ENCODE measurements around the gene C2CD2. TPM values are rescaled to one million over a fixed set of nuclear protein-coding genes. Genes with fewer than 3 reads are reported as not detected.

The C2CD2 gene
- total RNA-seq, 4 donors from 2014 or later: 9.5 to 37.5 (median 18.3) TPM

GRCh38 chr21:41972511-41973205 lies 18.8 kb upstream of the C2CD2 start:
- no peaks in the 10 kb centered on the region for H3K4me1 ChIP-seq
- TF ChIP-seq POLR2A (IDR thresholded peaks at IDR 0.05): no peak
- TF ChIP-seq, protein P1, sequence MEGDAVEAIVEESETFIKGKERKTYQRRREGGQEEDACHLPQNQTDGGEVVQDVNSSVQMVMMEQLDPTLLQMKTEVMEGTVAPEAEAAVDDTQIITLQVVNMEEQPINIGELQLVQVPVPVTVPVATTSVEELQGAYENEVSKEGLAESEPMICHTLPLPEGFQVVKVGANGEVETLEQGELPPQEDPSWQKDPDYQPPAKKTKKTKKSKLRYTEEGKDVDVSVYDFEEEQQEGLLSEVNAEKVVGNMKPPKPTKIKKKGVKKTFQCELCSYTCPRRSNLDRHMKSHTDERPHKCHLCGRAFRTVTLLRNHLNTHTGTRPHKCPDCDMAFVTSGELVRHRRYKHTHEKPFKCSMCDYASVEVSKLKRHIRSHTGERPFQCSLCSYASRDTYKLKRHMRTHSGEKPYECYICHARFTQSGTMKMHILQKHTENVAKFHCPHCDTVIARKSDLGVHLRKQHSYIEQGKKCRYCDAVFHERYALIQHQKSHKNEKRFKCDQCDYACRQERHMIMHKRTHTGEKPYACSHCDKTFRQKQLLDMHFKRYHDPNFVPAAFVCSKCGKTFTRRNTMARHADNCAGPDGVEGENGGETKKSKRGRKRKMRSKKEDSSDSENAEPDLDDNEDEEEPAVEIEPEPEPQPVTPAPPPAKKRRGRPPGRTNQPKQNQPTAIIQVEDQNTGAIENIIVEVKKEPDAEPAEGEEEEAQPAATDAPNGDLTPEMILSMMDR (IDR thresholded peaks at IDR 0.05): no peak
- no peaks in the 10 kb centered on the region for H3K27me3 ChIP-seq
- intact Hi-C loops (cut with DNase I; ENCODE audit: low total_unique reads): no loop called here
- no peaks in the 10 kb centered on the region for H3K9me3 ChIP-seq
- no peak overlapping the region for H3K4me3 ChIP-seq
- H3K27ac ChIP-seq: no peak overlapping the region
- peak in 1 of 2 donors; percentile 4 for DNase-seq
- no peaks in the 10 kb centered on the region for H3K36me3 ChIP-seq

DNA sequence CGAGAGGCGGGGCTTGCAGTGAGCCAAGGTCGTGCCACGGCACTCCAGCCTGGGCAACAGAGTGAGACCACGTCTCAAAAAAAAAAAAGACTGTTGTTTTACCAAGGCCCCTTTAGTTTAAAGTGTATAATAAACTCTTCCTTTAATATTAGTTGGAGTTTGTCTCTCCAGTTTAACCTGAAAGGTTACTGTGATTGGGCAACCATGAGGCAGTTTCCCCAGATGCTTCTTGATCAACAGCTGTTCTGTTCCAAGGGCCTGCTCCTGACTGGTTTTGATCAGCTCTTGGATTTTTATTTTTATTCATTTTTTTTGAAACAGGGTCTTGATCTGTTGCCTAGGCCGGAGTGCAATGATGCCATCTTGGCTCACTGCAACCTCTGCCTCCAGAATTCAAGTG lies 18.1 kb upstream of the C2CD2 start:
- H3K9me3 ChIP-seq: no peaks in the 10 kb centered on the region
- no peaks in the 10 kb centered on the region for H3K36me3 ChIP-seq
- TF ChIP-seq, protein P1 (IDR thresholded peaks at IDR 0.05): no peak
- TF ChIP-seq POLR2A (IDR thresholded peaks at IDR 0.05): no peak
- H3K27ac ChIP-seq: no peak overlapping the region
- no peak overlapping the region for H3K4me3 ChIP-seq
- H3K4me1 ChIP-seq: no peaks in the 10 kb centered on the region
- intact Hi-C loops (cut with DNase I; ENCODE audit: low total_unique reads): no loop called here
- DNase-seq: no peak
- H3K27me3 ChIP-seq: no peaks in the 10 kb centered on the region

DNA sequence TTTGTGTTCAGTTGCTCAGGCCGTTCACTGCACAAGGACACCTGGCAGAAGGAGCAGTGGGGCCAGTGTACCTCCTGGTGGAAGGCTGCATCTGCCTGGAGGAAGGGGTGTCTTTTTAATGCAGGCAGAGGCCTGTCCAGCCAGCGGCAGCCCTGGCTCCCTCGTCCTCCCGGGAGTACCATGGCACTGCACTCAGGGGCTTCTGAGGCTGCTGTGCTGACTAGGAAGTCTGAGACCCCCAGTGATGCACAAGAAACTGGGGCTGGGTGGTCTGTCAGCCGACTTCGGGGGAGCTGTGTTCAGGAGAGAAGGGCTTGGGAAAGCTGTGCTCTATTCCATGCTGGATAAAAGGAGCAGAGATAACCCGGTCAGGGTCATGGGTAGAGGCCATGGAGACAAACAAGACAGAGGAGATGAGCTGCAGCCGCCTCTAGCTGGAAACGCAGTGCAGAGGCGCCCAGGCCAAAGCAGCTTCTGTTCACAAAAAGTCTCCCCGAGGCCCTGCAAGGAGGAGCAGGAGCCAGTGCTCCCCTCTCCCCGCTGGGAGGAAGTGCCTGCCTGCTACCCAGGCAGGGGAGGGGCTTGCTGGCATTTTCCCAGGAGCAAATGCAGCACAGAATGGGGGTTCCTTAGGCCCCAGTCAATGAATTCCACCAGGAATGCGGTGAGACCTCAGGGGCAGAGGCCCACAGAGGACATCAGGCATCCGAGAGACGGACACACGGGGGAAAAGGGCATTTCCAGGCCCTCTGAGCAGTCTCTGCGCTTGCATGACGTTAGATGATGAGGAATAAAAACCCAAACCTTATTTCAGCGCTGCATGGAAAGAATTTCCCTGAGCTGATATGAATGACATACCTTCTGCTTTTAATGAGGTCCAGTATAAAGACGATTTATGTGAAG lies 17.2 kb upstream of the C2CD2 start:
- no peaks in the 10 kb centered on the region for H3K9me3 ChIP-seq
- no peaks in the 10 kb centered on the region for H3K27me3 ChIP-seq
- intact Hi-C loops (cut with DNase I; ENCODE audit: low total_unique reads): no loop called here
- H3K36me3 ChIP-seq: no peaks in the 10 kb centered on the region
- H3K4me1 ChIP-seq: no peaks in the 10 kb centered on the region
- TF ChIP-seq, protein P1 (IDR thresholded peaks at IDR 0.05): no peak
- TF ChIP-seq POLR2A (IDR thresholded peaks at IDR 0.05): no peak
- peak in 1 of 2 donors; percentile 9 for DNase-seq
- H3K27ac ChIP-seq: no peak overlapping the region
- H3K4me3 ChIP-seq: no peak overlapping the region

- no peaks in the 10 kb centered on the region for H3K4me1 ChIP-seq
- H3K27ac ChIP-seq: no peak overlapping the region
- TF ChIP-seq POLR2A (IDR thresholded peaks at IDR 0.05): no peak
- TF ChIP-seq, protein P1 (IDR thresholded peaks at IDR 0.05): no peak
- no peak overlapping the region for H3K4me3 ChIP-seq
- no peaks in the 10 kb centered on the region for H3K27me3 ChIP-seq
- H3K36me3 ChIP-seq: no peaks in the 10 kb centered on the region
- intact Hi-C loops (cut with DNase I; ENCODE audit: low total_unique reads): no loop called here
- H3K9me3 ChIP-seq: no peaks in the 10 kb centered on the region
- DNase-seq: peak in 1 of 2 donors; percentile 2
These were observed 16.2 kb upstream of the C2CD2 start for GRCh38 chr21:41970106-41970391.

DNA sequence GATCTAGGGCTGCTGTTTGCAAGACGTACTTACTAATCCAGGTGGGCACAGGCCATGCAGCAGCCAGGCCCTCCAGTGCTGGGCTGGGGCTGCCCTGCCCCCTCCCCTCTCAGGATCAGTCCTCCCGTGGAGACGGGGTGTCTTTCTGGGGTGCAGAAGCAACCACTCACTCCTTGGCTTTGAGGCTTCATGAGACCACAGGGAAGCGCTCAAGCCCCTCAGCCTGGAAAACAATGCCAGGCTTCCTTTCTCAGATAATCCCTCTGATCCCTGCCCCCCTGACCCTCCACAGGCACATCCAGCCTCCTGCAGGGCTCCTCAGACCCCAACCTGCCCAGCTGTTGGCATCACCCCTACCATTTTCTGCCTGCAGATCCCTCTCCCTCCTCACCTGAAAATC lies 13.9 kb upstream of the C2CD2 start:
- H3K4me1 ChIP-seq: no peaks in the 10 kb centered on the region
- DNase-seq: peak in 1 of 2 donors; percentile 1
- H3K36me3 ChIP-seq: no peaks in the 10 kb centered on the region
- TF ChIP-seq, protein P1 (IDR thresholded peaks at IDR 0.05): no peak
- no peak for TF ChIP-seq POLR2A (IDR thresholded peaks at IDR 0.05)
- no peak overlapping the region for H3K4me3 ChIP-seq
- no peaks in the 10 kb centered on the region for H3K9me3 ChIP-seq
- H3K27ac ChIP-seq: no peak overlapping the region
- intact Hi-C loops (cut with DNase I; ENCODE audit: low total_unique reads): no loop called here
- H3K27me3 ChIP-seq: no peaks in the 10 kb centered on the region

Data from uterus (tissue), 4 donors.